ENCODE results near the gene OBSL1.

The OBSL1 gene

GRCh38 chr2:219597552-219598307 is 26.4 kb upstream of the OBSL1 start, which contains the start of gene STK11IP:
STK11IP (plus strand) TSS chr2:219597857; CDS start chr2:219598120, 263 bp downstream.
- in situ Hi-C loops (cut with HindIII; ENCODE audit: low sequenced_read_pairs), result no loop called here
- peak within 1 kb of the TSS; percentile 76 for H3K4me3 ChIP-seq (ENCODE audit: low read depth, low read length)
- no peak for TF ChIP-seq CTCF (IDR thresholded peaks at IDR 0.05; ENCODE audit: low read depth, low read length)
- DNase-seq (ENCODE audit: low read depth, low spot score), result peak; percentile 98

GRCh38 chr2:219596954-219597551 is 25.7 kb upstream of the OBSL1 start:
- in situ Hi-C loops (cut with HindIII; ENCODE audit: low sequenced_read_pairs), result no loop called here

DNA sequence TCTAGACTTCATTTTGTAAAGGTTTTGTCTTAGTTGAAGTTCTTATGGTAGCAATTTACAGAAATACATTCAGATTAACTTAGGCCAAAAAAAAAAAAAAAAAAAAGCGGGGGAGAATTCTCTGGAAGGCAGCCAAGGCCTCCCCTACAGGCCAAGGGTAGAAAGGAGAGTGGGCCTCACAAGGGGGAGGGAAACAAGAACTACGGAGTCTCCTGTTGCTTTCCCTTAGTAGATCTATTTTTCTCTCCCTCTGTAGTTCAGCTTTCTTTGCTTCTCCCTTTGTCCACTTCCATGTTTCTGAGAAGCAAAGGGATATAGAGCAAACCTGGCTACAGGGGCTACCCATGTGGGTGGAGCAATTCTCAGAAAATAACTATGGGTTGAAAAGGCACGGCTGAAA is 23.9 kb upstream of the OBSL1 start:
- no peak for DNase-seq (ENCODE audit: low read depth, low spot score)
- H3K4me3 ChIP-seq (ENCODE audit: low read depth, low read length), result no peak overlapping the region
- TF ChIP-seq CTCF (IDR thresholded peaks at IDR 0.05; ENCODE audit: low read depth, low read length), result no peak
- in situ Hi-C loops (cut with HindIII; ENCODE audit: low sequenced_read_pairs), result no loop called here

More at GRCh38 chr2:219596954-219597551, 25.7 kb upstream of the OBSL1 start:
- peak overlapping the region; percentile 76 for H3K4me3 ChIP-seq (ENCODE audit: low read depth, low read length)
- peak; percentile 36 for DNase-seq (ENCODE audit: low read depth, low spot score)
- TF ChIP-seq CTCF (IDR thresholded peaks at IDR 0.05; ENCODE audit: low read depth, low read length), result no peak

DNA sequence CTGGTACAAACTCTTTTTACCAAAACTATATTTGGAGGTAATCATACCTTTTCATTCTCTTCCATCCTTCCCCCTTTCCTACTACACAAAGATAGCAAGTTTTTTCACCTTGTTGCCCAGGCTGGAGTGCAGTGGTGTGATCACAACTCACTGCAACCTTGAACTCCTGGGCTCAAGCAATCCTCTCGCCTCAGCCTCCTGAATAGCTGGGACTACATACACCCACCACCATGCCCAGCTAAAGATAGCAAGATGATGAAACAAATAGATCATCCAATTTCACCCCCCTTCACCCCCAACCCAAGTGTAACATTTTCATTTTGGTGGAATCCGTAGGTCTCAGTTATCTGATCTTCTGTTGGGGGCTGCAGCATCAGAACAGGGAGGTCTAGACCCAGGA is 21.8 kb upstream of the OBSL1 start:
- no peak overlapping the region for H3K4me3 ChIP-seq (ENCODE audit: low read depth, low read length)
- in situ Hi-C loops (cut with HindIII; ENCODE audit: low sequenced_read_pairs), result no loop called here
- no peak for DNase-seq (ENCODE audit: low read depth, low spot score)
- no peak for TF ChIP-seq CTCF (IDR thresholded peaks at IDR 0.05; ENCODE audit: low read depth, low read length)

DNA sequence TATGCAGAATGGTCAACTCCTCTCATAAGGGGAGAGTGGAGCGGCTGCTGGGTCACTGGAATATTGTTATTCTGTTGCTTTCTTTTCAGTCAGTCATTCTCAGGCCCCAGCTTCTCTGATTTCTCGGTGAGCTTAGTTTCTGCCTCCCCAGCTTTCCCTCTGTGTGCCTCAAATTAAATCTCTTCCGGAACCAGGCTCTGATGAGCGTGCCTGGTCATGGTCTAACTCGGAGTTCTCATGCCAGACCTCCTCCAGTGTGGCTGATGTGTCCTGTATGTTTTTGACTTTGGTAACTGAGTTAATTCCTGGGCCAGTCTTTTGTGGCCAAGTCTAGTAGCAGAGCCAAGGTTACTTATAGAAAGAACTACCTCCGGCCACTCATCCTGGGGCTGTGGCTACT is 21.4 kb upstream of the OBSL1 start:
- no peak for TF ChIP-seq CTCF (IDR thresholded peaks at IDR 0.05; ENCODE audit: low read depth, low read length)
- no peak for DNase-seq (ENCODE audit: low read depth, low spot score)
- in situ Hi-C loops (cut with HindIII; ENCODE audit: low sequenced_read_pairs), result no loop called here
- no peak overlapping the region for H3K4me3 ChIP-seq (ENCODE audit: low read depth, low read length)

DNA sequence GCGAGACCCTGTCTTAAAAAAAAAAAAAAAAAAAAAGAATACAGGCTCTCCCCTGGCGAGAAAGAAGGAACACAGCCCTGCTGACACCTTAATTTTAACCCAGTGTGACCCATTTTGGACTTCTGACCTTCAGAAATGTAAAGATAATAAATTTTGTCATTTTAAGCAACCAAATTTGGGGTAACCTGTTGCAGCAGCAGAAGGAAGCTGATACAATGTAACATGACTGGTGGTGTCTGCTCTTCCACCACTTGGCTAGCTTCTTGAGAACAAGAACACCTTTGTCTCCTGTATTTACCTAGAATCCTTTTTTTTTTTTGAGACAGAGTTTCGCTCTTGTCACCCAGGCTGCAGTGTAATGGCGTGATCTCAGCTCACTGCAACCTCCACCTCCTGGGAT is 19.8 kb upstream of the OBSL1 start:
- DNase-seq (ENCODE audit: low read depth, low spot score), result no peak
- in situ Hi-C loops (cut with HindIII; ENCODE audit: low sequenced_read_pairs), result no loop called here
- no peak overlapping the region for H3K4me3 ChIP-seq (ENCODE audit: low read depth, low read length)
- TF ChIP-seq CTCF (IDR thresholded peaks at IDR 0.05; ENCODE audit: low read depth, low read length), result no peak

Data from astrocyte of the spinal cord (primary cell).